GM21526 (cell line): Measurements from ENCODE around the gene PLK2.

ENCODE experiments used
- ATAC-seq: cut with Tn5 transposase; IDR thresholded peaks from one replicate; pipeline ENCODE4 v1.9.1; 2021; ENCODE audit warnings: moderate library complexity; ENCODE audit not compliant: unreplicated experiment, low FRiP score

The PLK2 gene

GRCh38 chr5:58451732-58452565, 7.9 kb downstream of the PLK2 start:
- no peak for ATAC-seq

GRCh38 chr5:58450811-58451629, 8.9 kb downstream of the PLK2 start:
- ATAC-seq, result no peak

DNA sequence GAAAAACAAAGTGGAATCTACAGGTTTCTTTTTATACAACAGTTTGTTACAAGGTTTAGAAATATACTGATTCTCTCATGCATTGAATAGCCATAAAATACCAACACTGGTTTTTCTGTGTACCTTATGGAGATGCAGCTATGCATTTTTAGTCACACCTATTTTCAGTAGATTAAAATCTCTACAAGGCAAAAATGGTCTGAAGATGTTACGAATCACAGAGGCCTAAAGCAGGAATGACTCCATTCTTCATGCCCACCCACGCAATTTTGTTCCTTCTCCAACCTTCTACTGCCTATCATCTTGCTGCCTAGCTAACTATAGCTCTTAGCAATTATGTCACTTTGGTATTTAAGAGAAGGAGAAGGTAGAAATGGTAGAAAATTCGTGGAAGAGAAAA, 9.9 kb downstream of the PLK2 start:
- ATAC-seq, result no peak

DNA sequence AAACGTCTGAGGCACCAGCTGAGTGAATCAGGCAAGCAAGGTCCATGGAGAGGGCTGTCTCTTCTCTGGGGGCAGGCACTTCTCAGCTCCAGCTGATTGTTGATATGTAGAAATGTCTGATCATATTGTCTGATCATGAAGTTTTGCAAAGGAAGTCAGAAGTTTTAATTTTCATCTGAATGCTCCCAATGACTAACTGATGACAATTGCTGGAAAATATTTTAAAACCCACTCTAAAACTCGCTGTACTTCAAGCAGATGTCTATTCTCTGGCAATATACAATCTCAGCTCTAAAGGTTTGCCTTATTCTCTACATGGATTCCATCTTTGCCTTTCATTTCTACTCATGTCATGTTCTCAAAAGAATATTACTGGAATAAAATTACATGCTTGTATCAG, 12.7 kb downstream of the PLK2 start:
- ATAC-seq, result no peak

GRCh38 chr5:58446024-58446423, 13.9 kb downstream of the PLK2 start:
- ATAC-seq, result no peak

DNA sequence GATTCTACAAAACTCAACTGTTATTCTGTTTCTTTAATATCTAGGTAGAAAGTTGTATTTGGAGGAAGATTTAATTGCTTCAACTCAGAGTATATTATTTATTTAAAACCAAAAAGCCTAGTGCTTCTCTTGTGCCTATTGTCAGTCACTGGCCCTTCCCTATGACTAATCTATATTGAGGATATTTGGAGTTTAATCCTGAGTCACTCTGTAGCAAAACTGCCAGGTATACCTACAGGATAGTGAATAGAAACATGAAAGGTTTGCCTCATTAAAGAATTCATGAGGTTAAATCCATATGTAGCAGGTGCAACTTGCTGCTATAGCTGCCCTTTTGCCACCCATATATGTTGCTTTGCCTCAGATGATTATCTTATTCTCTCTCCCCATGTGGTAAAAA, 15.1 kb downstream of the PLK2 start:
- no peak for ATAC-seq

DNA sequence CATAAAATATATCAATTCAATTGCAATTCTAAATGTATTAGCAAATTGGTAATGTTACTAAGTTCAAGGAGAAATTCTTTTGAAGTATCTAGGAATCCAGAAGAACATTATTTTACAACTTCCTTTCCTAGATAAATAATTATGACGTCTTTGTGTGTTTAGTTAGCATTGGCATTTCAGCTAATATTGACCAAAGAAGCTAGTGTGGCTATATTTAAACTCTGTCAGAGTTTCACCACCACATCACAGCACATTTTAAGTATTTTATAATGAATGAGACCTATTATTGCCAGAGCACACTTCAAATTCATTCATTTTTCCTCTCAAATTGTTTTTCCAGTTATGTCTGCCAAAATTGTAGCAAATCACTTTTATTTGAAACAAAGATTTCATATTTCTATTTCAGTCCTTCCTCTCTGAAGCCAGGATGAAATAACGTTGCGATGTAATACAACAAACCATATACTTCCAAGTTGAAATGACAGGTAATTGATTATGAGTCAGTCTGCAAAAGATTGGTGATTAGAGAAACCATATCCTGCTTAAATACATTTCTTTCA, 18.9 kb downstream of the PLK2 start:
- no peak for ATAC-seq

DNA sequence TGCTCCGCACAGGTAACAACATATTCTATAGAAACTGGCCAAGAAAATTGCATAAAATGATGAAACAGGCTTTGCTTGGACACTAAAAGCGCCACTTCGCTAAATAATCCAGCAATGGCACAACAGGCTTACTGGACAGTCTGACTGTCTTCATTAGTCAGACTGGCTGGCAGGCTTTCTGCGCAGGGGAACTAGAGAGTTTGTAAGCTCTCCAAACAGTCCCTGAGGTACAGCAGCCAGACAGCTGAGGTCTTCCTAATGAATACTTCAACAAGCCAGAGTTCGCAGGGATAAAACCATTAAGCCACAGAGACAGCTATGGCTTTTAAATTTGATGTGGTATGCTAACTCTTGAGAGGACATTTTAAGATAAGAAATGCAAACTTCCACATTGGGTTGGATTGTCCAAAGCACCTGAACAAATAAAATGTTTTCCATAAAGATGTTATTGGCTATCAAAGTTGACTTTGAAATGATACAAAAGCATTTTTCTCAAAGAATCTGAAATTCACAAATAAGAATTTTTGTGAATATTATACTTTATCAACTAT, 20.7 kb downstream of the PLK2 start:
- no peak for ATAC-seq

GRCh38 chr5:58437661-58438060, 22.2 kb downstream of the PLK2 start:
- no peak for ATAC-seq

DNA sequence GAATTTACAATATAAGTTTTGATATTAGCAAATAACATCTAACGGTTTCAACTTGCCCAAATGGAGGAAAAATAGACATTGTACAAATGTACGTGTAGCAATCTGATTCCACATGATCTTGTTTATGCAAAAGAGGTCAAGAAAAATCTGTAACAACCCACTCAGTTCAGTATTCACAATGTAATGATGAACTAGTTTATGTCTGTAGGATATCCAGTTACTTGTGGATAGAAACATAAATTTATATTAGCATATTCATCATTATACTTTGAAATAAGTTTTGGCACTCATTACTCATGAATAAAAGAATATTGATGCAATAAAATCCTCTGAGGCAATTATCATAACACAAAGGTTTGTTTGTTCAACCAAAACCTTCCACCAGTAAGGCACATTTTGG, 28.1 kb downstream of the PLK2 start:
- no peak for ATAC-seq

- ATAC-seq, result no peak
Observed at GRCh38 chr5:58412932-58413331, 47.0 kb downstream of the PLK2 start.

- ATAC-seq, result no peak
Observed at GRCh38 chr5:58412081-58412480, 47.8 kb downstream of the PLK2 start.

DNA sequence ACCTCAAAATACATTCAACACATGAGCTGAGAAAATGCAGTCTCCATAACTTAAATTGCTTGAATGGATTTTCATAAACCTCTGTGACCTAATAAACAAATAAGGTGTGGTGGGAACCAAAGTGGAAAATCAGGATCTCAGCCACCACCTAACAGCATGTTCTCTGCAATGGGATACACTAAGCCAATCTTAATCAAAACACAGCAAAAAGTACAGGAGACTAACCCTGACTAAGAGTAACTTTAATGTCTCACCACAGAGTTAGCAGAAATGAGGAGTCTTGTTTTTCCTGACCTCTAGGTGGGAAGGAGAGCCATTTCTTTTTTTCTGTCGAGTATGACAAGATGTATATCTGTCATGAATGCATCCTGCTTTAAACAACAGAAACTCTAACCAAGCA, 48.5 kb downstream of the PLK2 start:
- ATAC-seq, result no peak

- ATAC-seq, result no peak
Observed at GRCh38 chr5:58410441-58410840, 49.4 kb downstream of the PLK2 start.

GRCh38 chr5:58407042-58407719, 52.7 kb downstream of the PLK2 start:
- ATAC-seq, result no peak

DNA sequence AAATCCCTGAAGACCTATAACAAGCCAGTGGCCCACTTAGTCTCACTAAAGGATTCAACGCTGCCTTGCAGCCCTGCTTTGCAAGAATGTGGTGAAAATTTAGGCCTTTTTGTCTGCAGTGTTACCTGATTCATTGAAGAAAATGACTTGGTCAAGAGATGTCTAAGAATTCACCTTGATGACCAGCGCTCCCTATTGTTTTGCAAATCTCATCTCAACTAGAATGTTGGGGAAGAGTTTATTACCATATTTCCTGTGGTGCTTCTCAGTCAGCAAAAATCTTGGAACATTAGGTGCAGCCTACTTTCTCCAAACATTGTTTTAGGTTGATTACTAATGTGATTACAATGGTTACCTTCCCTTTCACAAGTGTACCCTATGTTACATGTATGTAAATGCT, 53.5 kb downstream of the PLK2 start:
- ATAC-seq, result no peak

- ATAC-seq, result no peak
Observed at GRCh38 chr5:58405175-58405574, 54.7 kb downstream of the PLK2 start.

DNA sequence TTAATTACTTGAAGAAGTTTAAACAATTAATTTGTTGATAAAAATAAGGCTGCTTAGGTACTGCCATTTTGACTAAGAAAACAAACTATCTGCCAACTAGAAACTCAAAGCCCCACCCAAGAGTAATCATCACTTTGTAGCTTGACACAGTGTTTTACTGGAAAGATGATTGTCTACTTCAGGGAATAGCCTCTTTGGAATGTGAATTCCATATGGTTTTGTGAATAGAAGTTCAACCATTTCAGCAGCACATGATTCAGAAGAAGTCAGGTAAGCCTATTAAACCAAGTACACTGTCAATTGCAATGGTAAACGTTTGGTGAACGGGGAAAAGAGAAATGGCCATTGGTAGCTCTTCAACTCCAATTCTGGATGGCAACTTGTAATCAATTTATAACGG, 55.2 kb downstream of the PLK2 start:
- no peak for ATAC-seq
